Measurements from ENCODE around the gene MILR1. TPM values are rescaled to one million over a fixed set of nuclear protein-coding genes. Genes with fewer than 3 reads are reported as not detected.

Gene MILR1
- total and polyA plus RNA-seq, 4 donors, result 1.2 to 3.8 (median 1.9) TPM

GRCh38 chr17:64461788-64462187 is 12.9 kb downstream of the MILR1 start:
- Histone ChIP-seq H3K27me3 (ENCODE audit: control insufficient read depth in 4 of 4, insufficient read depth in 4 of 4, low read length in 3 of 4) (no peaks in the 10 kb centered on the region), H3K9me3 (ENCODE audit: control insufficient read depth in 4 of 4, low read length in 3 of 4) (no peaks in the 10 kb centered on the region), H3K4me1 (ENCODE audit: control insufficient read depth in 4 of 4, insufficient read depth in 4 of 4, low read length in 3 of 4) (peaks cover 0 to 2% (median 0%) of the 10 kb centered on the region in 4 donors), H3K27ac (ENCODE audit: low read depth in 1 of 2, low read length in 2 of 2) (no peak overlapping the region), H3K9ac (ENCODE audit: low read depth in 1 of 2, low read length in 2 of 2) (no peak overlapping the region), H3K4me3 (ENCODE audit: low read depth in 1 of 3, low read length in 3 of 3) (no peak overlapping the region), H3K36me3 (ENCODE audit: control insufficient read depth in 4 of 4, insufficient read depth in 3 of 4, low read depth in 1 of 4, low read length in 3 of 4) (peaks cover 0 to 2% (median 0%) of the 10 kb centered on the region in 4 donors)
- no peak for TF ChIP-seq REST (IDR thresholded peaks at IDR 0.05)
- no peak for TF ChIP-seq HNF4G (IDR thresholded peaks at IDR 0.05)
- TF ChIP-seq HNF4A (conservative IDR thresholded peaks at IDR 0.05), result no peak
- no peak for TF ChIP-seq YY1 (IDR thresholded peaks at IDR 0.05)
- no peak for TF ChIP-seq NR2F2 (IDR thresholded peaks at IDR 0.05)
- no peak for TF ChIP-seq GABPA (IDR thresholded peaks at IDR 0.05 in 1 of 2, conservative IDR thresholded peaks at IDR 0.05 in 1 of 2)
- TF ChIP-seq ZBTB33 (IDR thresholded peaks at IDR 0.05), result no peak
- no peak for TF ChIP-seq EGR1 (IDR thresholded peaks at IDR 0.05; ENCODE audit: low read depth in 2 of 2)
- TF ChIP-seq TAF1 (conservative IDR thresholded peaks at IDR 0.05), result no peak
- no peak for TF ChIP-seq RXRA (IDR thresholded peaks at IDR 0.05)
- 82% methylated on average over 6 of the region's 6 CpGs for WGBS
- no peak for DNase-seq (ENCODE audit: low spot score)

- Histone ChIP-seq H3K27ac (ENCODE audit: low read depth in 1 of 2, low read length in 2 of 2) (no peak overlapping the region), H3K27me3 (ENCODE audit: control insufficient read depth in 4 of 4, insufficient read depth in 4 of 4, low read length in 3 of 4) (no peaks in the 10 kb centered on the region), H3K4me3 (ENCODE audit: low read depth in 1 of 3, low read length in 3 of 3) (no peak overlapping the region), H3K9me3 (ENCODE audit: control insufficient read depth in 4 of 4, low read length in 3 of 4) (no peaks in the 10 kb centered on the region), H3K4me1 (ENCODE audit: control insufficient read depth in 4 of 4, insufficient read depth in 4 of 4, low read length in 3 of 4) (no peaks in the 10 kb centered on the region), H3K9ac (ENCODE audit: low read depth in 1 of 2, low read length in 2 of 2) (no peak overlapping the region), H3K36me3 (ENCODE audit: control insufficient read depth in 4 of 4, insufficient read depth in 3 of 4, low read depth in 1 of 4, low read length in 3 of 4) (peaks cover 0 to 2% (median 0%) of the 10 kb centered on the region in 4 donors)
- WGBS, result 82% methylated on average over 9 of the region's 9 CpGs
- no peak for DNase-seq (ENCODE audit: low spot score)
- TF ChIP-seq GABPA (IDR thresholded peaks at IDR 0.05 in 1 of 2, conservative IDR thresholded peaks at IDR 0.05 in 1 of 2) (no peak), REST (IDR thresholded peaks at IDR 0.05) (no peak), ATF3 (IDR thresholded peaks at IDR 0.05) (no peak), RAD21 (IDR thresholded peaks at IDR 0.05) (no peak), ZBTB33 (IDR thresholded peaks at IDR 0.05) (no peak), CTCF (IDR thresholded peaks at IDR 0.05; ENCODE audit: low read depth, low read length, missing input control) (no peak), FOXA1 (IDR thresholded peaks at IDR 0.05) (no peak), YY1 (IDR thresholded peaks at IDR 0.05) (no peak), TAF1 (conservative IDR thresholded peaks at IDR 0.05) (no peak), HNF4G (IDR thresholded peaks at IDR 0.05) (no peak), JUND (IDR thresholded peaks at IDR 0.05) (no peak), EGR1 (IDR thresholded peaks at IDR 0.05; ENCODE audit: low read depth in 2 of 2) (no peak), SP1 (IDR thresholded peaks at IDR 0.05) (no peak), NR2F2 (IDR thresholded peaks at IDR 0.05) (no peak), MAX (IDR thresholded peaks at IDR 0.05) (no peak)
These were observed 17.3 kb downstream of the MILR1 start for GRCh38 chr17:64466019-64466735.

Data from liver (tissue), 9 donors.